ENCODE measurements around the gene CYLD. TPM values are rescaled to one million over a fixed set of nuclear protein-coding genes. Genes with fewer than 3 reads are reported as not detected.

Gene CYLD
- total and polyA plus RNA-seq, 8 donors, result 6.2 to 30.3 (median 16.7) TPM

GRCh38 chr16:50697881-50698767, 43.8 kb upstream of the CYLD start:
- ATAC-seq, result peak in 3 of 4 donors; percentile 54 to 76 (median 67)
- H3K4me1 ChIP-seq, result peaks cover 0 to 5% (median 0%) of the 10 kb centered on the region in 3 donors
- peak overlapping the region in 2 of 4 donors; percentile 26 to 60 for H3K27ac ChIP-seq
- 51 to 58% methylated on average over 19 of the region's 19 CpGs for WGBS, 2 donors
- no peaks in the 10 kb centered on the region for H3K36me3 ChIP-seq
- peak in 2 of 6 donors; percentile 25 to 54 for DNase-seq
- FAIRE-seq, result no peak
- H3K27me3 ChIP-seq, result no peaks in the 10 kb centered on the region
- no peaks in the 10 kb centered on the region for H3K9me3 ChIP-seq
- intact Hi-C loops (cut with DNase I), result no loop called here
- TF ChIP-seq, protein P1, sequence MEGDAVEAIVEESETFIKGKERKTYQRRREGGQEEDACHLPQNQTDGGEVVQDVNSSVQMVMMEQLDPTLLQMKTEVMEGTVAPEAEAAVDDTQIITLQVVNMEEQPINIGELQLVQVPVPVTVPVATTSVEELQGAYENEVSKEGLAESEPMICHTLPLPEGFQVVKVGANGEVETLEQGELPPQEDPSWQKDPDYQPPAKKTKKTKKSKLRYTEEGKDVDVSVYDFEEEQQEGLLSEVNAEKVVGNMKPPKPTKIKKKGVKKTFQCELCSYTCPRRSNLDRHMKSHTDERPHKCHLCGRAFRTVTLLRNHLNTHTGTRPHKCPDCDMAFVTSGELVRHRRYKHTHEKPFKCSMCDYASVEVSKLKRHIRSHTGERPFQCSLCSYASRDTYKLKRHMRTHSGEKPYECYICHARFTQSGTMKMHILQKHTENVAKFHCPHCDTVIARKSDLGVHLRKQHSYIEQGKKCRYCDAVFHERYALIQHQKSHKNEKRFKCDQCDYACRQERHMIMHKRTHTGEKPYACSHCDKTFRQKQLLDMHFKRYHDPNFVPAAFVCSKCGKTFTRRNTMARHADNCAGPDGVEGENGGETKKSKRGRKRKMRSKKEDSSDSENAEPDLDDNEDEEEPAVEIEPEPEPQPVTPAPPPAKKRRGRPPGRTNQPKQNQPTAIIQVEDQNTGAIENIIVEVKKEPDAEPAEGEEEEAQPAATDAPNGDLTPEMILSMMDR (IDR thresholded peaks at IDR 0.05), result no peak
- H3K4me3 ChIP-seq, result peak overlapping the region in 1 of 4 donors; percentile 29

- no peak overlapping the region for H3K4me3 ChIP-seq
- intact Hi-C loops (cut with DNase I), result no loop called here
- no peaks in the 10 kb centered on the region for H3K9me3 ChIP-seq
- ATAC-seq (peak in 1 of 4 donors; percentile 21), FAIRE-seq (no peak), DNase-seq (peak in 1 of 6 donors; percentile 51)
- no peaks in the 10 kb centered on the region for H3K27me3 ChIP-seq
- no peaks in the 10 kb centered on the region for H3K36me3 ChIP-seq
- TF ChIP-seq, protein P1 (IDR thresholded peaks at IDR 0.05), result no peak
- 75 to 82% methylated on average over 19 of the region's 19 CpGs for WGBS, 2 donors
- H3K4me1 ChIP-seq, result peaks cover 0 to 5% (median 0%) of the 10 kb centered on the region in 3 donors
- no peak overlapping the region for H3K27ac ChIP-seq
These were observed 42.3 kb upstream of the CYLD start for GRCh38 chr16:50699326-50700159.

- no peak for FAIRE-seq
- ATAC-seq, result no peak
- Histone ChIP-seq H3K4me1 (no peaks in the 10 kb centered on the region), H3K4me3 (no peak overlapping the region), H3K27ac (no peak overlapping the region), H3K9me3 (no peaks in the 10 kb centered on the region), H3K36me3 (no peaks in the 10 kb centered on the region), H3K27me3 (no peaks in the 10 kb centered on the region)
- TF ChIP-seq, protein P1 (IDR thresholded peaks at IDR 0.05), result no peak
- DNase-seq, result no peak
- intact Hi-C loops (cut with DNase I), result no loop called here
- WGBS, 2 donors, result 92 to 95% methylated on average over 3 of the region's 3 CpGs
These were observed 39.2 kb upstream of the CYLD start for GRCh38 chr16:50702725-50703124.

- H3K27ac ChIP-seq, result no peak overlapping the region
- intact Hi-C loops (cut with DNase I), result no loop called here
- H3K4me3 ChIP-seq, result no peak overlapping the region
- no peaks in the 10 kb centered on the region for H3K36me3 ChIP-seq
- TF ChIP-seq, protein P1 (IDR thresholded peaks at IDR 0.05), result no peak
- FAIRE-seq (no peak), DNase-seq (no peak), ATAC-seq (no peak)
- 63 to 71% methylated on average over 1 of the region's 1 CpG for WGBS, 2 donors
- H3K9me3 ChIP-seq, result no peaks in the 10 kb centered on the region
- no peaks in the 10 kb centered on the region for H3K27me3 ChIP-seq
- no peaks in the 10 kb centered on the region for H3K4me1 ChIP-seq
These were observed 37.6 kb upstream of the CYLD start for GRCh38 chr16:50704245-50704644.
